Upper lobe of left lung (tissue), 4 donors: ENCODE results near the gene PCBP3.

Source experiments
- EP300 ChIP-seq, 4 donors: sonication (generic); formaldehyde crosslinking; IDR thresholded peaks; one replicate each; pipeline ENCODE4 v1.5.1; 2017; ENCODE audit warnings: antibody characterized with exemption in 4 of 4, control low read depth in 2 of 4
- POLR2A ChIP-seq, 4 donors: fragments of 450-650 bp; IDR thresholded peaks; one replicate each; pipeline ENCODE4 v1.5.1; 2016 to 2017; ENCODE audit warnings: antibody characterized with exemption in 4 of 4, mild to moderate bottlenecking in 2 of 4
- POLR2AphosphoS5 ChIP-seq, 2 donors: sonication (generic); formaldehyde crosslinking; IDR thresholded peaks; one replicate each; pipeline ENCODE4 v1.5.1; 2017; ENCODE audit warnings: antibody characterized with exemption in 2 of 2
- TF ChIP-seq, protein P1 (sequence below), 6 experiments: fragments of 450-650 bp in 4 of 6; fragments of 200-600 bp in 2 of 6; sonication (generic) in 2 of 6; IDR thresholded peaks; one replicate each; pipeline ENCODE4 v1.5.1; 2016 to 2019; ENCODE audit warnings: antibody characterized with exemption in 6 of 6

- TF ChIP-seq, protein P1, sequence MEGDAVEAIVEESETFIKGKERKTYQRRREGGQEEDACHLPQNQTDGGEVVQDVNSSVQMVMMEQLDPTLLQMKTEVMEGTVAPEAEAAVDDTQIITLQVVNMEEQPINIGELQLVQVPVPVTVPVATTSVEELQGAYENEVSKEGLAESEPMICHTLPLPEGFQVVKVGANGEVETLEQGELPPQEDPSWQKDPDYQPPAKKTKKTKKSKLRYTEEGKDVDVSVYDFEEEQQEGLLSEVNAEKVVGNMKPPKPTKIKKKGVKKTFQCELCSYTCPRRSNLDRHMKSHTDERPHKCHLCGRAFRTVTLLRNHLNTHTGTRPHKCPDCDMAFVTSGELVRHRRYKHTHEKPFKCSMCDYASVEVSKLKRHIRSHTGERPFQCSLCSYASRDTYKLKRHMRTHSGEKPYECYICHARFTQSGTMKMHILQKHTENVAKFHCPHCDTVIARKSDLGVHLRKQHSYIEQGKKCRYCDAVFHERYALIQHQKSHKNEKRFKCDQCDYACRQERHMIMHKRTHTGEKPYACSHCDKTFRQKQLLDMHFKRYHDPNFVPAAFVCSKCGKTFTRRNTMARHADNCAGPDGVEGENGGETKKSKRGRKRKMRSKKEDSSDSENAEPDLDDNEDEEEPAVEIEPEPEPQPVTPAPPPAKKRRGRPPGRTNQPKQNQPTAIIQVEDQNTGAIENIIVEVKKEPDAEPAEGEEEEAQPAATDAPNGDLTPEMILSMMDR (IDR thresholded peaks at IDR 0.05): no peak
- TF ChIP-seq EP300 (IDR thresholded peaks at IDR 0.05) (no peak), POLR2A (IDR thresholded peaks at IDR 0.05) (no peak), POLR2AphosphoS5 (IDR thresholded peaks at IDR 0.05) (no peak)
These were observed 225.8 kb downstream of the PCBP3 start for GRCh38 chr21:45869121-45870007.
